H1 (cell line): ENCODE measurements around the gene ERCC1. TPM values are rescaled to one million over a fixed set of nuclear protein-coding genes. Genes with fewer than 3 reads are reported as not detected.

ENCODE experiments used
- CTCF ChIA-PET: fragments of 300-600 bp; sonication (Branson Sonifier 250); formaldehyde crosslinking; loops from one replicate; lab custom pipeline; 2021; ENCODE audit not compliant: partially characterized antibody; lab: Charles Lee
- POLR2A ChIA-PET: fragments of 300-600 bp; sonication (Branson Sonifier 250); formaldehyde crosslinking; loops from one replicate; lab custom pipeline; 2021; ENCODE audit warnings: inconsistent platforms; ENCODE audit not compliant: partially characterized antibody; lab: Charles Lee
- DNase-seq, 2 experiments: peaks; one replicate each; pipeline versions ENCODE4 v3.0.0 to v3.0.0-alpha.2; 2010 to 2022; ENCODE audit warnings: low spot score in 2 of 2, low read depth in 1 of 2, mixed read lengths in 1 of 2
- FAIRE-seq: peaks from 2 replicates; lab custom pipeline; 2011; peaks lifted over from hg19 to GRCh38; lab: Jason Lieb, UNC
- H2AFZ ChIP-seq: 2 replicates; pipeline ENCODE4 v1.8.1; 2012; ENCODE audit warnings: low read length, inconsistent platforms
- H2AK5ac ChIP-seq: 2 replicates; pipeline ENCODE4 v1.6.1; 2013; ENCODE audit warnings: low read depth, low read length
- H2BK120ac ChIP-seq: replicated peaks from 2 replicates; pipeline ENCODE3; 2013; ENCODE audit warnings: low read depth, low read length, inconsistent platforms
- H2BK12ac ChIP-seq: 2 replicates; pipeline ENCODE4 v1.6.1; 2013; ENCODE audit warnings: low read depth, low read length
- H2BK15ac ChIP-seq: 2 replicates; pipeline ENCODE4 v1.6.1; 2013; ENCODE audit warnings: low read length
- H2BK20ac ChIP-seq: 2 replicates; pipeline ENCODE4 v1.6.1; 2013; ENCODE audit warnings: low read length
- H2BK5ac ChIP-seq: 2 replicates; pipeline ENCODE4 v1.6.1; 2013; ENCODE audit warnings: low read depth, low read length
- H3K14ac ChIP-seq: 2 replicates; pipeline ENCODE4 v1.6.1; 2013; ENCODE audit warnings: inconsistent platforms; ENCODE audit not compliant: insufficient read length
- H3K18ac ChIP-seq: 2 replicates; pipeline ENCODE4 v1.6.1; 2013; ENCODE audit warnings: low read length; ENCODE audit errors: extremely low read depth
- H3K23ac ChIP-seq: 2 replicates; pipeline ENCODE4 v1.6.1; 2013; ENCODE audit warnings: inconsistent platforms; ENCODE audit not compliant: insufficient read length
- H3K23me2 ChIP-seq: 2 replicates; pipeline ENCODE4 v1.6.1; 2013; ENCODE audit warnings: low read depth, low read length
- H3K27ac ChIP-seq: 2 replicates; pipeline ENCODE4 v1.6.1; 2011; ENCODE audit warnings: low read depth, low read length, inconsistent platforms
- H3K27me3 ChIP-seq, 4 experiments: replicated peaks in 1 of 4; 1 replicate in 1 of 4; 2 replicates in 3 of 4; pipeline versions ENCODE4 v1.6.1 to v1.8.1; 2011 to 2013; ENCODE audit warnings: low read length in 3 of 4, mild to moderate bottlenecking in 3 of 4, inconsistent platforms in 2 of 4, mixed read lengths in 2 of 4, moderate library complexity in 1 of 4; ENCODE audit not compliant: control insufficient read depth in 3 of 4, insufficient read depth in 3 of 4; ENCODE audit errors: extremely low read depth in 1 of 4
- H3K36me3 ChIP-seq, 4 experiments: 2 replicates each; pipeline versions ENCODE4 v1.6.1 to v1.8.1; 2011 to 2013; ENCODE audit warnings: mild to moderate bottlenecking in 4 of 4, low read length in 3 of 4, moderate library complexity in 2 of 4, control low read depth in 1 of 4, inconsistent platforms in 1 of 4; ENCODE audit not compliant: insufficient read depth in 4 of 4, control insufficient read depth in 2 of 4
- H3K4ac ChIP-seq: replicated peaks from 2 replicates; pipeline ENCODE3; 2013; ENCODE audit warnings: low read length, low read depth, mixed read lengths, inconsistent platforms; ENCODE audit not compliant: insufficient read length
- H3K4me1 ChIP-seq, 4 experiments: replicated peaks in 1 of 4; 1 replicate in 1 of 4; 2 replicates in 3 of 4; pipeline versions ENCODE4 v1.6.1 to v1.8.1; 2011 to 2013; ENCODE audit warnings: low read length in 3 of 4, inconsistent platforms in 2 of 4, mixed read lengths in 1 of 4; ENCODE audit not compliant: insufficient read depth in 4 of 4, control insufficient read depth in 3 of 4
- H3K4me2 ChIP-seq, 2 experiments: 2 replicates each; pipeline versions ENCODE4 v1.6.1 to v1.8.1; 2011 to 2013; ENCODE audit warnings: low read depth in 2 of 2, low read length in 2 of 2, control low read depth in 1 of 2, inconsistent platforms in 1 of 2, mild to moderate bottlenecking in 1 of 2; ENCODE audit not compliant: insufficient read depth in 1 of 2
- H3K4me3 ChIP-seq, 4 experiments: fragments of 200-600, 300-600 bp in 1 of 4; sonication (generic), shearing (Covaris generic), sonication (Bioruptor Twin) in 1 of 4; 2 replicates each; pipeline versions ENCODE4 v1.5.1 to v1.8.1; 2011 to 2016; ENCODE audit warnings: low read length in 4 of 4, low read depth in 3 of 4, control low read depth in 2 of 4, inconsistent platforms in 2 of 4, mild to moderate bottlenecking in 2 of 4, mixed read lengths in 1 of 4, moderate library complexity in 1 of 4; ENCODE audit not compliant: insufficient read depth in 2 of 4; ENCODE audit errors: extremely low read depth in 1 of 4
- H3K56ac ChIP-seq: replicated peaks from 2 replicates; pipeline ENCODE3; 2013; ENCODE audit warnings: low read depth, mild to moderate bottlenecking, mixed read lengths, low read length, inconsistent platforms; ENCODE audit not compliant: insufficient read length
- H3K79me1 ChIP-seq: 2 replicates; pipeline ENCODE4 v1.6.1; 2013; ENCODE audit warnings: low read depth, low read length, control low read depth
- H3K79me2 ChIP-seq, 2 experiments: 2 replicates each; pipeline versions ENCODE4 v1.6.1 to v1.8.1; 2012 to 2013; ENCODE audit warnings: low read length in 2 of 2, mild to moderate bottlenecking in 2 of 2, inconsistent platforms in 1 of 2; ENCODE audit not compliant: insufficient read depth in 2 of 2, control insufficient read depth in 1 of 2
- H3K9ac ChIP-seq, 4 experiments: replicated peaks in 1 of 4; 1 replicate in 1 of 4; 2 replicates in 3 of 4; pipeline versions ENCODE4 v1.6.1 to v1.8.1; 2011 to 2013; ENCODE audit warnings: low read depth in 3 of 4, low read length in 3 of 4, control low read depth in 2 of 4, mild to moderate bottlenecking in 2 of 4, moderate library complexity in 2 of 4, inconsistent platforms in 1 of 4; ENCODE audit errors: extremely low read depth in 1 of 4
- H3K9me3 ChIP-seq, 2 experiments: 2 replicates each; pipeline versions ENCODE4 v1.6.1 to v1.8.1; 2012 to 2013; ENCODE audit warnings: mild to moderate bottlenecking in 2 of 2, moderate library complexity in 2 of 2, control low read depth in 1 of 2, inconsistent platforms in 1 of 2, low read depth in 1 of 2, low read length in 1 of 2, mixed read lengths in 1 of 2; ENCODE audit not compliant: insufficient read depth in 2 of 2
- H4K20me1 ChIP-seq, 2 experiments: replicated peaks in 1 of 2; 2 replicates each; pipeline versions ENCODE3 to v1.8.1; 2011 to 2013; ENCODE audit warnings: inconsistent platforms in 2 of 2, low read length in 2 of 2, mild to moderate bottlenecking in 1 of 2; ENCODE audit not compliant: insufficient read depth in 2 of 2, control insufficient read depth in 1 of 2
- H4K5ac ChIP-seq: 2 replicates; pipeline ENCODE4 v1.6.1; 2013; ENCODE audit warnings: low read length, low read depth, mixed read lengths, inconsistent platforms; ENCODE audit not compliant: insufficient read length
- H4K8ac ChIP-seq: 2 replicates; pipeline ENCODE4 v1.8.0; 2013; ENCODE audit warnings: mild to moderate bottlenecking, moderate library complexity, low read length, inconsistent platforms; ENCODE audit not compliant: insufficient read depth; ENCODE audit errors: extremely low read depth
- H4K91ac ChIP-seq: replicated peaks from 2 replicates; pipeline ENCODE3; 2013; ENCODE audit warnings: low read length, mixed read lengths, inconsistent platforms; ENCODE audit not compliant: insufficient read length
- EZH2 ChIP-seq: fragments of 200-600 bp; sonication (generic); IDR thresholded peaks from 2 replicates; pipeline ENCODE4 v1.7.1; 2012; ENCODE audit warnings: low read depth, mild to moderate bottlenecking, moderate library complexity, low read length, inconsistent platforms; ENCODE audit not compliant: severe bottlenecking
- POLR2AphosphoS5 ChIP-seq: IDR thresholded peaks from 2 replicates; pipeline ENCODE4 v1.6.1; 2011; ENCODE audit warnings: low read depth, low read length
- WGBS, 2 experiments: shearing (Covaris generic) in 1 of 2; methylation state at CpG; one replicate each; pipeline versions ENCODE4 v1.1.6 to v1.1.7; 2013 to 2015; ENCODE audit warnings: low lambda C conversion rate in 2 of 2, mixed read lengths in 2 of 2, inconsistent platforms in 1 of 2, low coverage in 1 of 2, missing lambda C conversion rate in 1 of 2; ENCODE audit not compliant: insufficient replicate concordance in 2 of 2, insufficient coverage in 1 of 2, insufficient read length in 1 of 2; ENCODE audit errors: extremely low coverage in 1 of 2, missing lambda C conversion rate in 1 of 2; 5-methylcytosine and 5-hydroxymethylcytosine counted together
- polyA plus RNA-seq, 7 experiments: library from polyadenylated mRNA; depleted of rRNA in 3 of 7; stranded (reverse) in 5 of 7; unstranded in 2 of 7; fragments of >200 nt in 5 of 7; fragments of 200-250 nt in 2 of 7; gene quantifications; 1 replicate in 5 of 7; 2 replicates in 1 of 7; 4 replicates in 1 of 7; pipeline versions ENCODE4 v1.2.1 to v1.2.3, GENCODE V29; 2011 to 2013; ENCODE audit warnings: missing spikeins in 2 of 7, mixed read lengths in 2 of 7
- total RNA-seq: library from RNA; stranded (reverse); fragmentation: NEBNext Ultra II Directional; extraction: Animal tissue kit (Norgen Biotek cat#: 25700); gene quantifications from 2 replicates; pipeline ENCODE4 v1.2.1, GENCODE V29; 2021

Gene ERCC1
- total and polyA plus RNA-seq, 2 of the 8 experiments (the other 6 are each of a cell fraction or from before 2014, with no cell fraction given) = 44.7 to 94.2 TPM

DNA sequence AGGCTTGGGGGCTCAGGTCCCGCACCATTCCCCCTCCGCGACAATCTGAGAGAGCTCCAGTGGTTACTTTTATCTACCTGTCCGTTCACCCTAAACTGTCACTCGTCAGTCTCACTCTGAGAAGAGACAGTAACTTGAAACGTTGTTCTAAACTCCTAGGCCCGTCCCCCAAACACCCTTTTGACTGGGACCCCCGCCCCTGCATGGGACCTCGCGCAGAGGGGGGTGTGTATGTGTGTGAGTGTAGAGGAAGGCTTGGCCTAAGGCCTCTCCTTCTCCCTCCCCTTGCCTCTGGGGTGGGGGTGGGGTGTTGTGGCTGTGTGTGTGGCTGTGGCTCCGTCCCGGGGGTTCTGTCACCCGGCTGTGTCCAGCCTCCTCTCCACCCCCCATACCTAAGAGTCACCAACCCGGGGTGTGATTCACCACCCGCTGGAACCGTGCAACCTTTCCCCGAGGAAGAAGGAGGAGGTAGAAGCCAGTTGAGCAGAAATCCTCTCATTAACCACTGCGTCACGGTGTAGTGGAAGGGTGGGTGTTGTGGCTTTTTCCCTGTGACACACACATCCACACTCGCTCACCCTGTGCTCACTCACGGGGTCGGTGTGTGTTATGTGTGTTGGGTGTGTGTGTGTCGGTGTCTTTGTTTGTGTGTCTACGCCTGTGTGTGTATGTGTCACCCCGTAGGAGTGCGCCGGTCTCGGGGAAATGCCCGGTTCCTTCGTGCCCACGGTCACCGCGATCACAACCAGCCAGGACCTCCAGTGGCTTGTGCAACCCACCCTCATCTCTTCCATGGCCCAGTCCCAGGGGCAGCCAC is 46.4 kb upstream of the ERCC1 start:
- Histone ChIP-seq H3K27me3 (peaks cover 0 to 19% (median 17%) of the 10 kb centered on the region in 4 experiments; a peak in 4 of 7 replicates), H2BK12ac (peak overlapping the region; percentile 75), H3K36me3 (no peaks in the 10 kb centered on the region), H3K23me2 (peaks cover 24% of the 10 kb centered on the region; the same call in 1 of the 2 replicates), H3K4me1 (peaks cover 0 to 22% (median 14%) of the 10 kb centered on the region in 4 experiments; a peak in 6 of 7 replicates), H2BK20ac (0 out of 2 replicates have a peak overlapping the region, but pooled peaks have one; percentile 15), H2AK5ac (peak overlapping the region; percentile 1), H3K56ac (no peak overlapping the region), H4K8ac (no peak overlapping the region; the same call in 1 of the 2 replicates), H3K18ac (no peak overlapping the region), H3K9me3 (no peaks in the 10 kb centered on the region), H3K14ac (no peak overlapping the region), H3K23ac (no peak overlapping the region), H2AFZ (no peak overlapping the region), H3K4ac (no peak overlapping the region), H4K91ac (no peak overlapping the region), H3K79me1 (no peaks in the 10 kb centered on the region), H4K5ac (no peak overlapping the region), H3K9ac (no peak overlapping the region; a peak in 2 of 7 replicates), H3K4me2 (peak overlapping the region; percentile 72 to 97), H2BK5ac (no peak overlapping the region; the same call in 1 of the 2 replicates), H3K4me3 (peak overlapping the region; percentile 48 to 95 (median 78); a peak in 7 of 8 replicates), H2BK120ac (no peak overlapping the region), H3K27ac (peak overlapping the region; percentile 87), H4K20me1 (peaks cover 0 to 3% of the 10 kb centered on the region in 2 experiments), H3K79me2 (no peaks in the 10 kb centered on the region), H2BK15ac (peak overlapping the region; percentile 31; the same call in 1 of the 2 replicates)
- FAIRE-seq = no peak
- POLR2A ChIA-PET = interaction anchor here (0.6 to 4.4 kb wide), 23 partner anchors 8 to 247 kb away, joined by 3 to 52 read pairs (median 5); partner anchors contain the start of genes PPM1N, PPP1R13L and RTN2
- 0 out of 2 replicates have a peak, but pooled peaks have one; percentile 21 for TF ChIP-seq POLR2AphosphoS5
- TF ChIP-seq EZH2 = no peak
- CTCF ChIA-PET = interaction anchor here (0.9 to 32.9 kb wide), 9 partner anchors 8 to 88 kb away, joined by 3 to 760 read pairs (median 12); partner anchors contain the start of gene ERCC1
- no peak for DNase-seq
- 61% methylated on average over 31 of the region's 33 CpGs; no CpG with 5 or more reads in 1 of the 2 experiments for WGBS, 2 experiments
